Astrocyte of the cerebellum (primary cell): Measurements from ENCODE around the gene FOXN3.

Source experiments
- DNase-seq: peaks from one replicate; pipeline ENCODE4 v3.0.0-alpha.2; 2011; ENCODE audit warnings: low read depth
- H3K4me3 ChIP-seq: 2 replicates; pipeline ENCODE4 v1.5.1; 2011; ENCODE audit warnings: mild to moderate bottlenecking, low read depth, low read length, moderate library complexity
- CTCF ChIP-seq: IDR thresholded peaks from 2 replicates; pipeline ENCODE4 v1.5.1; 2012; ENCODE audit warnings: low read length, low read depth, moderate library complexity, mild to moderate bottlenecking; ENCODE audit errors: missing control alignments
- in situ Hi-C: cut with HindIII; loops from 2 replicates; pipeline ENCODE4 v1.10.0; 2017; ENCODE audit warnings: low sequenced_read_pairs

FOXN3 gene

DNA sequence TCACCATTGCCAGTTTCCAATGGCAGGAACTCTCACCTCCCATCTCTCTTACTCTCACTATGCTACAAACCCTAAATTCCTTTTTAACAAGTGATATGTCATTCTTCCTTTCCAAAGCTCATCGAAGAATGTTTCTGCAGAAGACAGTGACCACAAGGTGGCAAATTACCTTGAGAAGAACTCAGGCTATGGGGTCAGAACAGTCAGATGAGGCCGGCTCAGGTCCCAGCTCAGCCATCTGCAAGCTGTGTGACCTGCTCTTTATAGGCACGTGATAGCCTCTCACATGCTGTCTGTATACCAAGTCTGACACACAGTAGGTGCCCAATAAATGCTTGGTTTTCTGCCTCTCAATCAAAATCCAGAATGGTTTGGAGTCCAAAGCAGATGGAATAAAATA lies 80.7 kb downstream of the FOXN3 start:
- TF ChIP-seq CTCF: no peak
- in situ Hi-C loops: no loop called here
- DNase-seq: no peak
- no peak overlapping the region for H3K4me3 ChIP-seq

GRCh38 chr14:89332031-89332430 lies 85.0 kb downstream of the FOXN3 start:
- H3K4me3 ChIP-seq: no peak overlapping the region
- in situ Hi-C loops: no loop called here
- no peak for DNase-seq
- no peak for TF ChIP-seq CTCF

- H3K4me3 ChIP-seq: no peak overlapping the region
- no peak for DNase-seq
- no peak for TF ChIP-seq CTCF
- in situ Hi-C loops: no loop called here
Observed at GRCh38 chr14:89331398-89331797, 85.6 kb downstream of the FOXN3 start.

DNA sequence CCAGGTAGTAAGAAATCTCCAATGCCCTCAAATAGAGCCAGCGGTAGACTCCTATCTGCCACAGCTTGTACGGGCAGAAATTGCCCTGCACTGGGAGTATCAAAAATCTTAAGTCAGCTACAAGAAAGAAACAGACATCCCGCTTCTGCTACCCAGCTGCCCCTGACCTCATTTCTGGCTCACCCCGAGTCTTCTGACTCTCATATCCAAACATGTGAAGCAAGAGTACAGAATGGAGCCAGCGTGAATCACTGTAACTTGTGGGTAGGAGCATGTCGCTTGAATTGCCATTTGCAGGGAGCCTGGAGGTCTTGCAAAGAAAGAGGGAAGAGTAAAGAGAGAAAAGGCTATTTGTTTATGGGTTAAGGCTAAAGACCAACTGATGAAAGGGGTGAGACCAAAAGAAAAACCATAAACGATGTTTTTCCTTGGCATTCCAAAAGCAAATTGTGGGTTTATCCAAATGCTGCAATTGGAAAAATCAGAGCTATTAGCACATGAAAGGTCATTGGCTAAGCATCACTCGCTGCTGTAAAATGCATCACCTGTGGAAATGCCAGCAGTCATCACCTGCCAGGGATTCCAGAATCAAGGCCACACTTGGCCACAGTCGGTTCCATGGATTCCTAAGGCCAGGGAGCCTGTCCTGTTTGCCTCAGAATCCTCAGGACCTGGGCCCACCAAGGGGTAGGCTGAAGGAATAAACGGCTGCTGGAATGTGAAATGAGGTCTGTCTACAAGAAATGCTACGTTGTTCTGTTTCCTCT lies 86.6 kb downstream of the FOXN3 start:
- in situ Hi-C loops: no loop called here
- TF ChIP-seq CTCF: no peak
- no peak overlapping the region for H3K4me3 ChIP-seq
- peak; percentile 81 for DNase-seq

GRCh38 chr14:89327771-89328212 lies 89.2 kb downstream of the FOXN3 start:
- H3K4me3 ChIP-seq: no peak overlapping the region
- peak; percentile 70 for DNase-seq
- no peak for TF ChIP-seq CTCF
- in situ Hi-C loops: no loop called here

GRCh38 chr14:89325959-89326358 lies 91.1 kb downstream of the FOXN3 start:
- no peak for DNase-seq
- no peak overlapping the region for H3K4me3 ChIP-seq
- in situ Hi-C loops: no loop called here
- no peak for TF ChIP-seq CTCF
